Effector memory CD4-positive, alpha-beta T cell (primary cell): ENCODE results near the gene MYBPC2.
"Not testable (repeated sequence)": the region's sequence is repeated elsewhere in the genome, so short reads cannot be mapped to it uniquely, and the experiment has no call there.

Experiments used
- DNase-seq, 3 donors: peaks; one replicate each; pipeline ENCODE4 v3.0.0-alpha.2; 2020
- H3K27ac ChIP-seq: 2 replicates; pipeline ENCODE4 v1.7.0; 2013; ENCODE audit warnings: mild to moderate bottlenecking, low read length, moderate library complexity; ENCODE audit not compliant: insufficient read depth, poor library complexity, severe bottlenecking
- H3K27me3 ChIP-seq: replicated peaks from 2 replicates; pipeline ENCODE4 v1.7.0; 2013; ENCODE audit warnings: mild to moderate bottlenecking, low read length; ENCODE audit not compliant: insufficient read depth, control insufficient read depth, poor library complexity, severe bottlenecking
- H3K36me3 ChIP-seq: 2 replicates; pipeline ENCODE4 v1.7.0; 2013; ENCODE audit warnings: mild to moderate bottlenecking, low read length, moderate library complexity; ENCODE audit not compliant: control insufficient read depth, insufficient read depth
- H3K4me1 ChIP-seq: 2 replicates; pipeline ENCODE4 v1.7.0; 2013; ENCODE audit warnings: low read length, mild to moderate bottlenecking; ENCODE audit not compliant: control insufficient read depth, insufficient read depth, poor library complexity, severe bottlenecking
- H3K4me3 ChIP-seq: 2 replicates; pipeline ENCODE4 v1.7.0; 2013; ENCODE audit warnings: low read length, low read depth, mild to moderate bottlenecking; ENCODE audit not compliant: insufficient read depth, poor library complexity, severe bottlenecking
- H3K9me3 ChIP-seq: 2 replicates; pipeline ENCODE4 v1.7.0; 2013; ENCODE audit warnings: mild to moderate bottlenecking, low read length, moderate library complexity; ENCODE audit not compliant: control insufficient read depth
- total RNA-seq, 3 donors: gene quantifications; one replicate each; lab custom pipeline; 2026; lab: John Stamatoyannopoulos, UW

The MYBPC2 gene
- 0.09 to 0.58 (median 0.17) reads per million in 3 donors for total RNA-seq

DNA sequence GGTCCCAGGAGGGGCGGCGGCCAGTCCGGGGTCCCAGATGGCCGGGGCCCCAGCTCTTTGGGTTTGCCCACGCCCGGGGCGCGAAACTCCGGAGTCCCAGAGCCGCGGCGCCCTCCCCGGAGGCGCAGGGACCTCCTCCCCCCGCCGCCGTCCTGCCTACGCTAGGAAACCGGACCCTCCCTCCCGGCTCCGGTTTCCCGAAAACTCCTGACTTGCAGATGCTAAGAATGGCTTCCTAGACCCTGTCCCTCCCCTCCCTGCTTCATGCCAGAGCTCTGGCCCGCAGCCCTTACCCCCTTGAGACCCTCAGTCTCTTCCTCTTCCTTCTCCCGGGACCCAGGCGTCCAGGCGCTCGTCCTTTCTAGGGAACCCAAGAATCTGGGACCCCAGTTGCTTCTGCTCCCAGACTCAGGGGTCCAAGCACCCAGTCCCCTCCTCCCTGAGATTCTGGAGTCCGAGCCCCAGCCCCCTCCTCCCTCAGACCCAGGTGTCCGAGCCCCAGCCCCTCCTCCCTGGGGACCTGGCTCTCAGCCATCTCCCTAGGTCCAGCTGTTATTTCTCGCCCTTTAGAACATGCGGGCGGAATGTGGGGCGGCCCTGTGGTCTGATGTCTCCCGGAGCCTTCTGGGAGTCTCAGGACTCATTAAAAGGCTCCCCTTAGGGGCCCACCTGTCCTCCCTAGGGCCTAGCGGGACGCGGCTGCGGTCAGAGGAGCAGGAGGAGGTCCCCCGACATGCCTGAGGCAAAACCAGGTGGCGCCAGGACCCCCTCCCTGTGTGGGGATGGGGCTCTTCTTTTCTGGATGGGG is at the start of gene MYBPC2:
MYBPC2 (plus strand) TSS at position 672 of the 808 bp plus-strand sequence; CDS start at position 734, 62 bp downstream.
- H3K27ac ChIP-seq: peak within 1 kb of the TSS; percentile 35
- no peak for DNase-seq
- H3K4me3 ChIP-seq: peak within 1 kb of the TSS; percentile 44
- peaks cover 13% of the 10 kb centered on the region for H3K4me1 ChIP-seq
- peaks cover 8% of the 10 kb centered on the region for H3K27me3 ChIP-seq
- no peaks in the 10 kb centered on the region for H3K9me3 ChIP-seq
- H3K36me3 ChIP-seq: no peaks in the 10 kb centered on the region

DNA sequence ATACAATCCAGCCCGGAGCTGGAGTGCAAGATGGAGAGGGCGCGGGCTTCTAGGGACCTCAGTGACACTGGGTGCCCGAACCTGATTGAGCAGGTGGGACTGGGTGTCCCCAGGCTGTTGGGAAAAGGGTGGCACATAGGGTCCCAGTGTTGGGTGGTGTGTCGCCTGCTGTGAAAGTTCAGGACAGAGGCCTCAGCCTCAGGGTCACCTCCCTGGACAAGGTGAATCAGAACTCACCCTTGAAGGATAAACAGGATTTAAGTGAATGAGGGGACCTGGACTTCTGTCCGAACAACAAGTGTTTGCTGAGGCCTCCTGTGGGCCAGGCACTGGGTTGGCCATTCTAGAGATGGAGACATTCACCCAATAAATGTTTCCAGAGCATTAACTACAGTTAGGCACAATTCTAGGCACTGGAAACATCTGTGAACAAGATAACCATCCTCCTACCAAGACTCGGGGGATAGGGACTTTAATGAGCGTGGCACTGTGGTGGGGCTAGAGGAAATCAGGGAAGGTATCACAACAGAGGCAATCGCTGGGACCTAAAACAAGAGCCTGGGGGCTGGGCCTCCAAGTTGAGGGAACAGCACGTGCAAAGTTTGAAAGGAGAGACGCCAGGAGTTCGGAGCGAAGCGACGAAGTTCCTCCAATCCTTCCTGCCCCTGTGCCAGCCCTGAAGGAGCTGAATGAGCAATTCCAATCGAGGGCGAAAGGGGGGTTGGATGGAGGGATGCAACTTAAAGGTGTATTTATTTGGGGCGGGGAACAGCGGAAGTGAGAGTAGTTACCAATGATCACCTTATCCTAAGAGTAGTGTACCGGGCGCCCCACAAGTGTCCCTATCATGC is 49.5 kb upstream of the MYBPC2 start:
- no peaks in the 10 kb centered on the region for H3K9me3 ChIP-seq
- H3K4me1 ChIP-seq: peaks cover 8% of the 10 kb centered on the region
- no peaks in the 10 kb centered on the region for H3K27me3 ChIP-seq
- peak overlapping the region; percentile 67 for H3K27ac ChIP-seq
- no peak for DNase-seq
- H3K4me3 ChIP-seq: peak overlapping the region; percentile 71
- peaks cover 50% of the 10 kb centered on the region for H3K36me3 ChIP-seq

DNA sequence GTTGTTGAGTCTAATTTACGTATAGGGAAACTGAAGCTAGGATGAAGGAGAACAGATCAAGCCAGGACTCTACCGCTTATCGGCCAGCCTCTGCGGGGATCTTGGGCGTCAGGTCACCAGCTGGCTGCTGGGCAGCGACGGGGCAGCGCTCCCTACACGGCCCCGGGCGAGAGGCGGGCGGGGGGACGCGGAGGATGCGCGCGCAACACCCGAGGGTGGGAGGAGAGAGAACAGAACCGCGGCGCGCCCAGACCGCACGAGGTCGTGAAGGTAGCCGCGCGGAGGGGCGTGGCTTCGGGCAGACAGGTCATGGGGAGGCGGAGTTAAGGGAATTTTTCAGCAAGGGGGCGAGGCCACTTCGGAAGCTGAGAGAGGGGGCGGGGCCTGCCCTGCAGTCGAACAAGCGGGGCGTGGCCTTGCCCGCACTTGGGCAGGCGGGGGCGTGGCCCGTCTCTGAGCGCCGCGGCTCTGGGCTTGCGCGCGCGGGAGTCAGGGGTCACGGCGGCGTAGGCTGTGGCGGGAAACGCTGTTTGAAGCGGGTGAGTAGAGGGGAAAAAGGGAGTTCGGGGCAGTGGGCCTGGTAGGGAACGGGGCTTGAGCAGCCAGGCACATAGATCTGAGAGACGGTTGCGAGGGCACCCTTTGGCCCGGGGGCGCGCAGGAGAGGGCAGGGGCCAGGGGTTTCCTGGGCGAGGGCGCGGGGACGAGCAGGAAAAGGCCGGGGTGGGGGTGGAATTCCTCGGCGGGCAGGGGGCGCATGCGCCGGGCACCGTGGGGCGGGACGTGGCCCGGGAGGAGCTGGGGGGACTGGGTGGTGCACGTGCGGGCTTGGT is 48.6 kb upstream of the MYBPC2 start, which contains the start of gene POLD1:
POLD1 (plus strand) TSS at position 496 of the 833 bp plus-strand sequence. CDS start 14,505 bp downstream, outside the sequence.
- DNase-seq: peak; percentile 98 to 99 (median 99)
- Histone ChIP-seq H3K27ac (peak within 1 kb of the TSS; percentile 67), H3K4me3 (peak within 1 kb of the TSS; percentile 71), H3K4me1 (peaks cover 8% of the 10 kb centered on the region), H3K27me3 (no peaks in the 10 kb centered on the region), H3K9me3 (no peaks in the 10 kb centered on the region), H3K36me3 (peaks cover 41% of the 10 kb centered on the region)

GRCh38 chr19:50384685-50385535 is 47.8 kb upstream of the MYBPC2 start:
- no peak for DNase-seq
- H3K9me3 ChIP-seq: no peaks in the 10 kb centered on the region

DNA sequence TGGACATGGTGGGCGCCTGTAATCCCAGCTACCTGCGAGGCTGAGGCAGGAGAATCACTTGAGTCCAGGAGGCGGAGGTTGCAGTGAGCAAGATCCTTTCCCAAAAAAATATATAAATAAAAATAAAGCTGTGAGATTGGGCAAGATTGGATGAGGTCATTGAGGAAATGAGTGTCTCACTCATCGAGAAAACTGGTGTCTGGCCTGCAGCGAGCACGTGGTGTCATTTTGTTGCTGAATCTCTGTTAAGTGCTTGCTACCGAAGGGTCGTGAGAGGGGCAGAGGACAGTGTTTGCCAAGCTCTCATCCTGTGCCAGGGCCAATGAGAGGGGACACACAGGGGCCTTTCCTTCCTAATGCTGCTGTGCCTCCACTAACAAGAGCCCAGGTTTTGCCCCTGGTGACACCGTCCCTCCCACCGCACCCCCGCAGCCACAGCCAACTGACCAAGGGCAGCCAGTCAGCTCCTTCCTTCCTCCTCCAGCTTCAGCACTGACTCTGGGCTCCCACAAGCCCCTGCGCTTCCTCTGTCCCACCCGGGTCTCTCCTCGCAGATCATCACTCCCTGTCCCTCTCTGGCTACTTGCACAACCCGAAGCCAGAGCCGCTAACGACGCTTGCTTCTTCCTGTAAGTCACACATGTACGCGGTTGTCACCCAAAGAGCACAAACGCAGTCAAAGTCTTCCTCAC is 45.4 kb upstream of the MYBPC2 start:
- no peak overlapping the region for H3K4me3 ChIP-seq
- H3K9me3 ChIP-seq: no peaks in the 10 kb centered on the region
- peaks cover 8% of the 10 kb centered on the region for H3K4me1 ChIP-seq
- no peak for DNase-seq
- H3K27ac ChIP-seq: no peak overlapping the region
- H3K27me3 ChIP-seq: no peaks in the 10 kb centered on the region
- H3K36me3 ChIP-seq: peaks cover 9% of the 10 kb centered on the region

More at GRCh38 chr19:50384685-50385535, 47.8 kb upstream of the MYBPC2 start:
- peak overlapping the region; percentile 67 for H3K27ac ChIP-seq
- H3K36me3 ChIP-seq: peaks cover 33% of the 10 kb centered on the region
- peak overlapping the region; percentile 71 for H3K4me3 ChIP-seq
- H3K27me3 ChIP-seq: no peaks in the 10 kb centered on the region
- peaks cover 8% of the 10 kb centered on the region for H3K4me1 ChIP-seq

DNA sequence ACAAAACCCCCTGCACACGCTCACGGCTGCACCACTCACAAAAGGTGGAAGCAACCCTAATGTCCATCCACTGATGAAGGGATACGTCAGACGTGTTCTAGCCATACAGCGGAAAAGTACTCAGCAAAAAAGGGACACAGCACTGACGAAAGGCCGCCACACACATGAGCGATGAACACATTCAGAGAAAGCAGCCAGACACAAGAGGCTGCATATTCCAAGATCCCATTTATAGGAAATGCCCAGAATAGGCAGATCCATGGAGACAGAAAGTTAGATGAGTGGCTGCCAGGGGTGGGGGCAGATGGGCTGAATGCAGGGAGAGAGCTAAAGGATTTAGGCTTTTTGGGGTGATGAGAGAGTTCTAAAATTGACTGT is 44.8 kb upstream of the MYBPC2 start:
- DNase-seq: no peak
- H3K4me3 ChIP-seq: no peak overlapping the region
- H3K27me3 ChIP-seq: no peaks in the 10 kb centered on the region
- no peak overlapping the region for H3K27ac ChIP-seq
- H3K9me3 ChIP-seq: no peaks in the 10 kb centered on the region
- peaks cover 8% of the 10 kb centered on the region for H3K4me1 ChIP-seq
- H3K36me3 ChIP-seq: peaks cover 4% of the 10 kb centered on the region

- DNase-seq, H3K4me1 ChIP-seq, H3K27ac ChIP-seq, H3K36me3 ChIP-seq, H3K27me3 ChIP-seq, H3K9me3 ChIP-seq, H3K4me3 ChIP-seq: not testable (repeated sequence)
These were observed 42.4 kb upstream of the MYBPC2 start for GRCh38 chr19:50390295-50390694.

GRCh38 chr19:50390952-50391351 is 41.7 kb upstream of the MYBPC2 start:
- H3K27me3 ChIP-seq: not testable (repeated sequence)

More at GRCh38 chr19:50390952-50391351, 41.7 kb upstream of the MYBPC2 start:
- not testable (repeated sequence) for H3K27ac ChIP-seq, H3K4me3 ChIP-seq, H3K36me3 ChIP-seq, DNase-seq, H3K4me1 ChIP-seq, H3K9me3 ChIP-seq
